NB4 (cell line): Measurements from ENCODE around the gene NFATC1.
A peak's percentile ranks its signal among the peaks of the same experiment; 100 is the strongest.

Experiments used
- DNase-seq: peaks from one replicate; pipeline ENCODE4 v3.0.0; 2010; ENCODE audit warnings: low read depth
- H3K4me3 ChIP-seq: one replicate; pipeline ENCODE4 v1.5.1; 2011; ENCODE audit warnings: mild to moderate bottlenecking, low read depth, low read length, moderate library complexity
- CTCF ChIP-seq: IDR thresholded peaks from one replicate; pipeline ENCODE4 v1.5.1; 2012; ENCODE audit warnings: low read depth, low read length
- MAX ChIP-seq: IDR thresholded peaks from 2 replicates; pipeline ENCODE4 v1.6.1; 2011; ENCODE audit warnings: low read depth, low read length
- MYC ChIP-seq: IDR thresholded peaks from 2 replicates; pipeline ENCODE4 v1.6.1; 2011; ENCODE audit warnings: low read depth, low read length
- POLR2A ChIP-seq: IDR thresholded peaks from 2 replicates; pipeline ENCODE4 v1.6.1; 2011; ENCODE audit warnings: mild to moderate bottlenecking; ENCODE audit not compliant: insufficient read length; ENCODE audit errors: extremely low read depth

Gene NFATC1

GRCh38 chr18:79389689-79390088 lies 6.0 kb upstream of the NFATC1 start:
- TF ChIP-seq MAX, result no peak
- no peak for TF ChIP-seq CTCF
- no peak for TF ChIP-seq POLR2A
- no peak for TF ChIP-seq MYC
- DNase-seq, result no peak
- no peak overlapping the region for H3K4me3 ChIP-seq

- no peak for TF ChIP-seq CTCF
- no peak for TF ChIP-seq MAX
- no peak for TF ChIP-seq MYC
- TF ChIP-seq POLR2A, result no peak
- no peak overlapping the region for H3K4me3 ChIP-seq
- no peak for DNase-seq
Measured at GRCh38 chr18:79392226-79392625, 3.5 kb upstream of the NFATC1 start.

GRCh38 chr18:79393181-79393634 lies 2.5 kb upstream of the NFATC1 start:
- H3K4me3 ChIP-seq, result no peak overlapping the region
- no peak for DNase-seq
- TF ChIP-seq POLR2A (no peak), MAX (no peak), CTCF (no peak), MYC (no peak)

GRCh38 chr18:79393635-79394533 lies 1.8 kb upstream of the NFATC1 start:
- TF ChIP-seq CTCF, result no peak
- no peak for TF ChIP-seq MYC
- TF ChIP-seq POLR2A, result no peak
- TF ChIP-seq MAX, result no peak
- peak; percentile 39 for DNase-seq

GRCh38 chr18:79394534-79395307 lies 1.0 kb upstream of the NFATC1 start:
- TF ChIP-seq MAX, result no peak
- DNase-seq, result no peak
- no peak overlapping the region for H3K4me3 ChIP-seq

More at GRCh38 chr18:79393635-79394533, 1.8 kb upstream of the NFATC1 start:
- peak overlapping the region; percentile 28 for H3K4me3 ChIP-seq

GRCh38 chr18:79395308-79395640 lies 456 bp upstream of the NFATC1 start:
- DNase-seq, result no peak
- TF ChIP-seq POLR2A, result no peak
- no peak for TF ChIP-seq MYC
- TF ChIP-seq MAX, result no peak
- TF ChIP-seq CTCF, result no peak
- no peak overlapping the region for H3K4me3 ChIP-seq
